Breast epithelium (tissue), 4 donors: Measurements from ENCODE around the gene DPEP3. TPM values are rescaled to one million over a fixed set of nuclear protein-coding genes. Genes with fewer than 3 reads are reported as not detected.
A peak's percentile ranks its signal among the peaks of the same experiment; 100 is the strongest.
"Not testable (repeated sequence)": the region's sequence is repeated elsewhere in the genome, so short reads cannot be mapped to it uniquely, and the experiment has no call there.

Source experiments
- DNase-seq, 2 donors: peaks; one replicate each; pipeline ENCODE4 v3.0.0-alpha.2; 2019; ENCODE audit warnings: low spot score in 2 of 2
- H3K27ac ChIP-seq, 2 donors: fragments of 200-600 bp; sonication (generic) in 1 of 2; one replicate each; pipeline ENCODE4 v1.5.1; 2016 to 2019; ENCODE audit warnings: mild to moderate bottlenecking in 1 of 2
- H3K27me3 ChIP-seq, 2 donors: fragments of 200-600 bp; sonication (generic) in 1 of 2; one replicate each; pipeline versions ENCODE4 v1.5.1 to v1.6.0; 2017 to 2019; ENCODE audit warnings: control low read depth in 1 of 2, mild to moderate bottlenecking in 1 of 2
- H3K36me3 ChIP-seq: fragments of 200-600 bp; one replicate; pipeline ENCODE4 v1.5.1; 2019
- H3K4me1 ChIP-seq, 2 donors: fragments of 200-600 bp; sonication (generic); one replicate each; pipeline ENCODE4 v1.5.1; 2016 to 2019; ENCODE audit warnings: control low read depth in 1 of 2
- H3K4me3 ChIP-seq, 3 donors: fragments of 200-600 bp; sonication (generic); 1 replicate in 2 of 3; 2 replicates in 1 of 3; pipeline ENCODE4 v1.5.1; 2016 to 2019; ENCODE audit warnings: mild to moderate bottlenecking in 3 of 3, moderate library complexity in 2 of 3
- H3K9me3 ChIP-seq, 2 donors: fragments of 200-600 bp; sonication (generic) in 1 of 2; one replicate each; pipeline ENCODE4 v1.5.1; 2016 to 2019; ENCODE audit warnings: control low read depth in 1 of 2
- POLR2A ChIP-seq: fragments of 450-650 bp; IDR thresholded peaks from one replicate; pipeline ENCODE4 v1.6.1; 2016; ENCODE audit warnings: antibody characterized with exemption, mild to moderate bottlenecking, moderate library complexity
- POLR2AphosphoS5 ChIP-seq, 3 donors: sonication (generic); formaldehyde crosslinking; IDR thresholded peaks; one replicate each; pipeline ENCODE4 v1.6.1; 2017; ENCODE audit warnings: antibody characterized with exemption in 3 of 3
- intact Hi-C: fragments of 100-400 bp; cut with DNase I; formaldehyde crosslinking; loops from one replicate; pipeline ENCODE4 v1.15.1; 2023; ENCODE audit warnings: low total_unique reads
- total RNA-seq, 3 donors: library from RNA; depleted of rRNA; stranded (reverse); fragments of >200 nt; gene quantifications; one replicate each; pipeline ENCODE4 v1.1.0, GENCODE V29; 2016
- TF ChIP-seq, protein P1 (sequence below), 3 donors: fragments of 450-650 bp; IDR thresholded peaks; one replicate each; pipeline ENCODE4 v1.5.1; 2016 to 2017; ENCODE audit warnings: antibody characterized with exemption in 3 of 3, mild to moderate bottlenecking in 3 of 3, moderate library complexity in 3 of 3

DPEP3 gene
- total RNA-seq, 3 donors from 2014 or later = 0.29 TPM; not detected in 2

DNA sequence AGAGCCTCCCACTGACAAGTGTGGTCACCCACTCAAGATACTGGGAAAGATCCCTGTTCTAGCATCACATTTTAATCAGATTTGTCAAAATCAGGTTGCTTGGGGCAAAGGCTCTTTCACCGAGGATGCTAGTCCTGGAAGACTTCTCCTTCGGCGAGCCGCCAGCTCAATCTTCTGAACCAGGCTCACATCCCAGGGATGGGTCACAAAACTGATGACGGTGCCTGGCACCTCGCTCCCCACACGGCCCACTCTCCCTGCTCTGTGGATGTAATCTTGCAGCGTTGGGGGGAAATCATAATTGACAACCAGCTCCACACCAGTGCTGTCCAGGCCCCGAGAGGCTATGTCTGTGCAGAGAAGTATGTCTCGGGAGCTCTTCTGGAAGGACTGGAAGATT lies 41.2 kb upstream of the DPEP3 start:
- DNase-seq = no peak
- TF ChIP-seq POLR2A = no peak
- TF ChIP-seq, protein P1, sequence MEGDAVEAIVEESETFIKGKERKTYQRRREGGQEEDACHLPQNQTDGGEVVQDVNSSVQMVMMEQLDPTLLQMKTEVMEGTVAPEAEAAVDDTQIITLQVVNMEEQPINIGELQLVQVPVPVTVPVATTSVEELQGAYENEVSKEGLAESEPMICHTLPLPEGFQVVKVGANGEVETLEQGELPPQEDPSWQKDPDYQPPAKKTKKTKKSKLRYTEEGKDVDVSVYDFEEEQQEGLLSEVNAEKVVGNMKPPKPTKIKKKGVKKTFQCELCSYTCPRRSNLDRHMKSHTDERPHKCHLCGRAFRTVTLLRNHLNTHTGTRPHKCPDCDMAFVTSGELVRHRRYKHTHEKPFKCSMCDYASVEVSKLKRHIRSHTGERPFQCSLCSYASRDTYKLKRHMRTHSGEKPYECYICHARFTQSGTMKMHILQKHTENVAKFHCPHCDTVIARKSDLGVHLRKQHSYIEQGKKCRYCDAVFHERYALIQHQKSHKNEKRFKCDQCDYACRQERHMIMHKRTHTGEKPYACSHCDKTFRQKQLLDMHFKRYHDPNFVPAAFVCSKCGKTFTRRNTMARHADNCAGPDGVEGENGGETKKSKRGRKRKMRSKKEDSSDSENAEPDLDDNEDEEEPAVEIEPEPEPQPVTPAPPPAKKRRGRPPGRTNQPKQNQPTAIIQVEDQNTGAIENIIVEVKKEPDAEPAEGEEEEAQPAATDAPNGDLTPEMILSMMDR (IDR thresholded peaks at IDR 0.05) = no peak
- TF ChIP-seq POLR2AphosphoS5 (IDR thresholded peaks at IDR 0.05) = no peak

DNA sequence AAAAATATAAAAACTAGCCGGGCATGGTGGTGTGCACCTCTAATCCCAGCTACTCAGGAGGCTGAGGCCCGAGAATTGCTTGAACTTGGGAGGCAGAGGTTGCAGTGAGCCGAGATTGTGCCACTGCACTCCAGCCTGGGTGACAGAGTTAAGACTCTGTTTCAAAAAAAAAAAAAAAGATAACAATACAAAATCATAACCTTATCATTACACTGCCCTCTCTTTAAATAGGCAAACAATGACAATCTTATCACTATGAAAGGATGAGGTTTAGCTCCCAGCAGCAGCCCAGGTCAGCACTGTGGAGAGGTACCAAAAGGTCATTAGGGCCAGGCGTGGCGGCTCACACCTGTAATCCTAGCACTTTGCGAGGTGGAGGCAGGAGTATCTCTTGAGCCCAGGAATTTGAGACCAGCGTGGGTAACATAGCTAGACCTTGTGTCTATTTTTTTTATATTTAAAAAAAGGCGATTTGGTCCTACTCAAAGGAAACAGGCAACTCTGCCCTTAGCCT lies 38.9 kb upstream of the DPEP3 start:
- TF ChIP-seq, protein P1 (IDR thresholded peaks at IDR 0.05) = no peak
- TF ChIP-seq POLR2AphosphoS5 (IDR thresholded peaks at IDR 0.05) (no peak), POLR2A (no peak)
- H3K36me3 ChIP-seq = no peaks in the 10 kb centered on the region
- intact Hi-C loops = loop anchor here (5.0 kb wide), 1 partner anchor 838 kb away; no protein-coding TSS in a partner anchor
- no peaks in the 10 kb centered on the region for H3K9me3 ChIP-seq
- no peak for DNase-seq
- H3K27me3 ChIP-seq = no peaks in the 10 kb centered on the region
- no peak overlapping the region for H3K27ac ChIP-seq
- peaks cover 9 to 14% of the 10 kb centered on the region in 2 donors for H3K4me1 ChIP-seq
- H3K4me3 ChIP-seq = no peak overlapping the region

More for the DNA sequence above, 41.2 kb upstream of the DPEP3 start:
- H3K9me3 ChIP-seq = no peaks in the 10 kb centered on the region
- no peaks in the 10 kb centered on the region for H3K27me3 ChIP-seq
- intact Hi-C loops = no loop called here
- no peak overlapping the region for H3K27ac ChIP-seq
- no peaks in the 10 kb centered on the region for H3K36me3 ChIP-seq
- H3K4me1 ChIP-seq = peaks cover 9 to 14% of the 10 kb centered on the region in 2 donors
- H3K4me3 ChIP-seq = peak overlapping the region in 1 of 3 donors; percentile 76

DNA sequence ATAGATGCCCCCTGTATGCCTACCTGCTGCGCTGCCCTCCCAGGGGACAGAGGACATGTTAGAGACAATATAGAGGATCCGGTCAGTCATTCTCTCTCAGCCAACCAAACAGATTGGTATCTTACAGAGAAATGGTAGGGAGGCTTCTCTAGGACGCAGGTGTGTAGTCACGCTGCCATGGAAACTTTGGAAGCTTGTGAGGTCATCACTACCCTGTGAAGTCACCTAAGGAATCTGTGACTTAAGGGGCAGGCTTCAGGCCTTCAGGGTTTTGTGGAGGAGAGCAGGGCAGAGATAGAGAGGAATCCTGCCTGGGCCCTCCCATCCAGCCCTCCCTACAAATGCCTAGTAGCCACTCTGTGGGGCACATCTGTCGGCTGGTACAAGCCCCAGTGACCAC lies 35.4 kb upstream of the DPEP3 start, which contains the start of gene DPEP2NB:
Gene DPEP2NB, minus strand, starts transcription at position 231 of the 400 bp plus-strand sequence. Its CDS starts 141 bp downstream, at position 90.
- no peaks in the 10 kb centered on the region for H3K36me3 ChIP-seq
- H3K27me3 ChIP-seq = no peaks in the 10 kb centered on the region
- intact Hi-C loops = loop anchor here (5.0 kb wide), 1 partner anchor 842 kb away; no protein-coding TSS in a partner anchor
- H3K4me3 ChIP-seq = no peak within 1 kb of the TSS
- TF ChIP-seq POLR2A (no peak), POLR2AphosphoS5 (IDR thresholded peaks at IDR 0.05) (no peak)
- TF ChIP-seq, protein P1 (IDR thresholded peaks at IDR 0.05) = no peak
- no peak within 1 kb of the TSS for H3K27ac ChIP-seq
- no peaks in the 10 kb centered on the region for H3K4me1 ChIP-seq
- no peak for DNase-seq
- no peaks in the 10 kb centered on the region for H3K9me3 ChIP-seq

DNA sequence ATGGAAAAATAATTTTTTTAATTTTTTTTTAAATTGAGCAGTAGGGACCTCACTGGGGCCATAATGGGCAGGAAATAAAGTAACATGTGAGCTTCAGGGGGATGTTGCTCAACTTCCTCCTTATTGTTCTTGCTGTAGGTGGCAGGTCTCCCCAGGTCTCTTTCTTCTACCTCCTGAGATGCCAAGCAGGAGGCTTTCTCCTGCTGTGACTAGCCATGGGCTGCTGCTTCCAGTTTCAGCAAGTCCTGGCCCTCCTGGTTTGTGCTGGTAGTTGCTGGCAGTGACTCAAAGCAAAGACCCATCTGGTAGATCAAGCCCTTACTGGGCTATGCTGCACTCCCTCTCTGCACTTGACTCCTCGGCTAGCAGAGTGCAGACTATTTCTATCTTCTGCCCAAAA lies 33.1 kb upstream of the DPEP3 start:
- H3K27ac ChIP-seq = peak overlapping the region in 1 of 2 donors; percentile 48
- H3K9me3 ChIP-seq = no peaks in the 10 kb centered on the region
- no peaks in the 10 kb centered on the region for H3K27me3 ChIP-seq
- H3K36me3 ChIP-seq = no peaks in the 10 kb centered on the region
- TF ChIP-seq, protein P1 (IDR thresholded peaks at IDR 0.05) = no peak
- TF ChIP-seq POLR2A (no peak), POLR2AphosphoS5 (IDR thresholded peaks at IDR 0.05) (no peak)
- H3K4me3 ChIP-seq = no peak overlapping the region
- no peak for DNase-seq
- no peaks in the 10 kb centered on the region for H3K4me1 ChIP-seq
- intact Hi-C loops = no loop called here

DNA sequence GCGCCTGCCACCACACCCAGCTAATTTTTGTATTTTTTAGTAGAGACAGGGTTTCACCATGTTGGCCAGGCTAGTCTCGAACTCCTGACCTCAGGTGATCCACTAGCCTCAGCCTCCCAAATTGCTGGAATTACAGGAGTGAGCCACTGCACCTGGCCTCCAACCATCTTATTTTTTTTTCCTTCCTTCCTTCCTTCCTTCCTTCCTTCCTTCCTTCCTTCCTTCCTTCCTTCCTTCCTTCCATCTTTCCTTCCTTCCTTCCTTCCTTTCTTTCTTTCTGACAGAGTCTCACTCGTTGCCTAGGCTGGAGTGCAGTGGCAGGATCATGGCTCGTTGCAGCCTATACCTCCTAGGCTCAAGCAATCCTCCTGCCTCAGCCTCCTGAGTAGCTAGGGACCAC lies 29.6 kb upstream of the DPEP3 start:
- intact Hi-C loops, H3K27me3 ChIP-seq, DNase-seq, H3K27ac ChIP-seq, H3K4me1 ChIP-seq, H3K4me3 ChIP-seq, H3K36me3 ChIP-seq, H3K9me3 ChIP-seq: not testable (repeated sequence)
